Measurements from ENCODE around the gene ACTN3.
A peak's percentile ranks its signal among the peaks of the same experiment; 100 is the strongest.
"Not testable (repeated sequence)": the region's sequence is repeated elsewhere in the genome, so short reads cannot be mapped to it uniquely, and the experiment has no call there.

The ACTN3 gene

DNA sequence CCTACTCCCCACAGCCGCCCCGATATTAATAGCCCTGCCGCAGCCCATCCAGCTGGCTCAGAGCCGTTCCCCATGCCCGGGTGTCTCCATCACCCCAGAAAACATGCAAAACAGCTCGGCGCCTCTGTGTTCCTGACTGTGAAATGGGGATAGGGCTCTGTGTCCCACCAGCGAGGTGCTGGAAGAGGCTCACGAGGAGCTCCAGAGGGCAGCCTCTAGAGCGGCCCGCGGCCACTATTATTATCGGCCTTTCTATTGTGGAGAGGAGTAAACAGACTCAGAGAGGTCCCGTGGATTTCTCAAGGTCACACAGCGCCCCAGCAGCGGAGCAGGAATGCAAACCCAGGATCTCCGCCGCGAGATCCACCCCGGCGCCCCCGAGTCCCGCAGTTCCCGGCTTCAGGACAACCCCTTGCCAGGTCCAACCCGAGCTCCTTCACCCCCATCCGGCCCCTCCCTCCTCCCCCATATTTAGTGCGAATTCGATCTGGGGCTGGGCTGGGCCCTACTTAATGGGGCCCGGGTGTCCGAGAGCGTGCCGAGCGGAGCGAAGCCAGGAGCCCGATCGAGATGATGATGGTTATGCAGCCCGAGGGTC is at the start of gene ACTN3:
Gene ACTN3 (plus strand): TSS at position 536 of the 598 bp plus-strand sequence. CDS start 35 bp downstream, at position 571.
- DNase-seq = peak; percentile 41

DNA sequence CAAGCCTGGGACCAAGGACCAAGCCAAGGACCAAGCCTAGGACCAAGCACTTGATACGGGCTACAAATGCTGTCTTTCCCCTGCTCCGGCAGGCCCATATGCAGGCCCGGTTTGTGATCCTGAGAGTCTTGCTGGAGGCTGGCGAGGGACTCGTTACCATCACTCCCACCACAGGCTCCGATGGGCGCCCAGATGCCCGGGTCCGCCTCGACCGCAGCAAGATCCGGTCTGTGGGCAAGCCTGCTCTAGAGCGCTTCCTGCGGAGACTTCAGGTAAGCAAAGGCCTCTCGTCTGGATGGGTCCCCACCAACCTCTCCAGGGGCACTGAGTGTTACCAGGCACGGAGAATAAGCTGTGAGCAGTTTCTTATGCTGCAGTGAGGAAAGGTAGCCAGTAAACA is 49.5 kb upstream of the ACTN3 start:
- no peak for DNase-seq

DNA sequence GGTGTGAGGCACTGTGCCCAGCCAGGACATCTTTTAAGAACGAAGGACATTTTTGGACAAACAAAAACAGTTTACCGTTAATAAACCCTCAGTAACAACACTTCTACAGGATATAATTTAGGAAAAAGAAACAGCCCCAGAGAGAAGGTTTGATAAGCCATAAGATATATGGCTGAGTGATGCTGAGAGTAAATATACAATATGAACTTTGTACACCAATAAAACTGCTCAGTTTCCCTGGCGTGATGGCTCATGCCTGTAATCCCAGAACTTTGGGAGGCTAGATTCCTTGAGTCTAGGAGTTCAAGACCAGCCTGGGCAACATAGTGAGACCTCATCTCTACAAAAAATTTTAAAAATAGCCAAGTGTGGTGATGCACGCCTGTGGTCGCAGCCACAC is 48.2 kb upstream of the ACTN3 start:
- DNase-seq = no peak

DNA sequence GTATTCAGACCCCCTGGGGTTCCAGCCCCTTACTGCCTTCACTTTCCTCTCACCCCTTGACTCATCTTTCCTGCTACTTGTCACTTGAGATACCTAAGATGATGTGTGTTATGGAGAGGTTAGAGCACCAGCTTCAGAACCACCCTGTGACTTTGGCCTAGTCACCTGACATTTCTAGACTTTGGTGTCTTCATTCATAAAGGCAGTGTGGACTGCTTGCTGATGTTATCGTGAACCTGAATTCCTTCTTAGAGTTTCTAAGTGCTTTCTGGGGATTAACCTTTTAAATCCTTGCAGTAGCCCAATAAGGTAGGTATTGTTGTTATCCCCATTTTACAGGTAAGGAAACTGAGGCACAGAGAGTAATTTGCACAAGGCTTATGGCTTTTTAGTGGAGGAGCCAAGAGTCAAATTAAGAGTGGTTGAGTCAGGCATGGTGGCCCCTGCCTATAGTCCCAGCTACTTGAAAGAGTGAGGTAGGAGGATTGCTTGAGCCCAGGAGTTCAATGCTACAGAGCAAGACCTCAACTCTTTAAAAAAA is 41.4 kb upstream of the ACTN3 start:
- DNase-seq = no peak

DNA sequence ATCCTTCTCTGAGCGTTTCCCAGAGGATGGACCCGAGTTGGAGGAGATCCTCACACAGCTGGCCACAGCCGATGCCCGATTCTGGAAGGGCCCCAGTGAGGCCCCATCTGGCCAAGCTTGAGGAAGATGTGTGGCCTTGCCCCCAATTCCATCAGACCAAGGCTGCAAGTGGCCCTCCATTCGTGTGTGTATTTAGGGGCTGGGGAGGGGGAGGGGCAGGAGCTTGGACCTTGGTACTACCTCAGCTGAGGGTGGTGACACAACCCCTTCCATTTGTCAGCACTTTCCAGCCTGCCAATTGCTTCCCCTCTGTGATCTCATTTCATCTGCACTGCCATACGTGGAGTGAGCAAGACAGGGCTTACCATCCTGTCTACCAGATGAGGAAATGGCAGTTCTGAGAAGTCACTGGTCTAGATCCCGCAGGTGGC is 37.6 kb upstream of the ACTN3 start:
- peak; percentile 7 for DNase-seq

DNA sequence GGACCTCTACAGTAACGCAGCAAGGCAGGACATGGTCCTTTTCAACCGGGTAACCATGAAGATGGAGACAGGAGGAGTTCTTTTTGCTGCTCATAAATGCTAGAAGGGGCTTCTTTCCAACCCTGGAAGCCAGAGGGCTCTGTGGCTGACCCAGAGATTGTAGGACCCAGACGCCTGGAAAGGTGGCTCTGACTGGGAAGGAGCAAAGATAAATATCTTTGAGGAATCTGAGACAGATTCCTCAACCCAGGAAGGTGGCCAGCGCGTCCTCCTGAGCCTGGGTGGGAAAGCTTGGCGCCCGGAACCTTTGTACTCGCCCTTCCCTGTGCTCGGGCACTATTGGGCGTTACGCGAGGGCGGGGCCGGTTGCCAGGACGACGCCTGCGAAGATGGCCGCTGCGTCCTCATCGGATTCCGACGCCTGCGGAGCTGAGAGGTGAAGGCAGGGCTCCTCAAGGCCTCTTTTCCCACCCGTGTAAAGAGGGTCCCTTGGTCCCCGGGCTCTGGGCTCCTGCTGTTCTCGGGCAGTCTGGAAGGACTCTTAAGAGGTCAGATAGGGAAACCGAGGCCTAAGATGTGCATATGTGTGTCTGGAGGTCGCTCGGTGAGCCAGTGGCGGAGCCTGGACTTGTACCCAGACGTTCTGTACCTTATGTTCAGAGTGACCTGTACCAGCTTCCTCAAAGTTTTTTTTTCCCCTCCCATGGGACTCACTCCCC is 36.3 kb upstream of the ACTN3 start, which contains the start of gene BBS1:
Gene BBS1 (plus strand): TSS at position 365 of the 719 bp plus-strand sequence. CDS start 25 bp downstream, at position 390.
- DNase-seq = peak; percentile 90

DNA sequence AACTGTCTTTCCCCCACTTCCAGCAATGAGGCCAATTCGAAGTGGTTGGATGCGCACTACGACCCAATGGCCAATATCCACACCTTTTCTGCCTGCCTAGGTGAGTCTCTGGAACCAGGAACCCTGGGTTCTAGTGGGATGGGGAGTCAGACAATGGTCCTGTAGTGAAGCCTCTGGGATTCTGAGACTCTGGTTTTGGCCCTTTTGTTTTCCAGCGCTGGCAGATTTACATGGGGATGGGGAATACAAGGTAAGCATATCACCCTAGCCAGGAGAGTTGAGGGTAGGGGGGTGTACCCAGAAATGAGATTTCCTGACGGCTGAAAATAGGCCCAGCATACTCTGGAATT is 35.7 kb upstream of the ACTN3 start:
- no peak for DNase-seq

DNA sequence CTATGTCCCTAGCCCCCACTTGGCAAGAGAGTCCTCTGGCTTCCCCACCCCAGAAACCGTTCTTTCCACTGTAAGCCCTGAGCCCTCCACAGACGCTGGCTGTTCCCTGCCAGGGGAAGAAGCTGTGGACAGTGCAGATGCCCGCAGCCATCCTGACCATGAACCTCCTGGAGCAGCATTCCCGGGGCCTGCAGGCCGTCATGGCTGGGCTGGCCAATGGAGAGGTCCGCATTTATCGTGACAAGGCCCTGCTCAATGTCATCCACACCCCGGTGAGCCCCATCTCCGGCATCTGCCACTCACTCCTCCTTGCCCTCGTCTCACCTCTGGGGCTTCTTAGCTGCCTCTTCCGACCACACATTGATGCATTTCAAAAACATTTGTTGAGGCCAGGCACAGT is 23.1 kb upstream of the ACTN3 start:
- DNase-seq = no peak

DNA sequence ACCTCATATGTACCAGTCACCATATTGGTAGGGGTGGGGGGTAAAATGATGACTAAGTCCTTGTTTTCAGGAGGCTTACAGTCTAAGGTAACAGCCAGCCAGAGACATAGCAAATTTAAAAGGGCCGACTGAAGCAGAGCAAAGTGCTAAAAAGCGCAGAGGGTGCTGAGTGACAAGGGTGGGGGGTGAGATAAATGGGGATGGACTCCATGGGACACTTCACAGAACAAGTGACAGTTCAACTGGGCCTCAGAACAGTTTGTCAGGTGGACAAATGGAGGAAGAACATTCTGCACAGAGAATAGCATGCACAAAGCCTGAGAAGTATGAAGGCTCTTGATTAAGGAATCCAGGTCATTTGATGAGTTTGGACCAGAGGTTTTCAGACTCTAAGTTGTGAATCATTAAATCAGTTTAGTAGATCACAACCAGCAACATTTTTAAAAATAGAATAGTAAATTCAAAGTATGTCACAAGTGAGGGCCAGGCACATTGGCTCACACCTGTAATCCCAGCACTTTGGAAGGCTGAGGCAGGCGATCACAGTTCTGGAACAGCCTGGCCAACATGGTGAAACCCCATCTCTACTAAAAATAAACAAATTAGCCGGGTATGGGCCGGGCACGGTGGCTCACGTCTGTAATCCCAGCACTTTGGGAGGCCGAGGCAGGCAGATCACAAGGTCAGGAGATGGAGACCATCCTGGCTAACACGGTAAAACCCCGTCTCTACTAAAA is 22.2 kb upstream of the ACTN3 start:
- DNase-seq = no peak

DNA sequence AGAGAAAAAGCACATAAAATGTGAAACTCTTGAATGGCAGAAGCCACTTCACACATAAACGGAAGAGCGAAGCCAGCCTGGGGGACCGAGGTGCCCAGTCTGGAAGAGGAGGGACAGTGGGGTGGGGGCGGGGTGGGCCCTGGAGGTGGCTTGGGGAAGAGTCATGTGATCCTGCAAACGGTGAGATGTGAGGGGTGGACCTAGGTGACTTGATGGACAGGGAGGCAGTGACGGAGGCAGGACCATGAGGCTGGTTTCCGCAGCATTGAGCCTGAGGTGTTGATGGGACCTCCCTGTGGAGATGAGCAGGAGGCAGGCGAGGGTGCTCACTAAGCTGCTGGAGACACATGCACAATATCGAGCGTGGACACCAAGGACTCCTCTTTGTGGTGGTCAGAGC is 17.6 kb upstream of the ACTN3 start:
- no peak for DNase-seq

DNA sequence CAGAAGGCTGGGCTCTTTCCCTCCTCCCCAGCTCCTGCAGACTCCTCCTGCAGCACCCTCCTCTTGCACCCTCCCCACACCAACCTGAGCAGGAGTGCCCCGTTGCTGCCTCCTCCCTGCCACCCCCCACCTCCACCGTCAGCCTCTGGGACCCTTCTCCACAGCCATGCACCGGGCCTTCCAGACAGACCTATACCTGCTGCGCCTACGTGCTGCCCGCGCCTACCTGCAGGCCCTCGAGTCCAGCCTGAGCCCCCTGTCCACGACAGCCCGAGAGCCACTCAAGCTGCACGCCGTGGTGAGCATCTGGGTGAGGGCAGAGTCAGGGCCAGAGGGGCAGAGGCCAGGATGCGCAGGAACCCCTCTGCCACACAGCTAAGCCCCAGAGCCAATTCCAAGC is 17.0 kb upstream of the ACTN3 start:
- DNase-seq = no peak

DNA sequence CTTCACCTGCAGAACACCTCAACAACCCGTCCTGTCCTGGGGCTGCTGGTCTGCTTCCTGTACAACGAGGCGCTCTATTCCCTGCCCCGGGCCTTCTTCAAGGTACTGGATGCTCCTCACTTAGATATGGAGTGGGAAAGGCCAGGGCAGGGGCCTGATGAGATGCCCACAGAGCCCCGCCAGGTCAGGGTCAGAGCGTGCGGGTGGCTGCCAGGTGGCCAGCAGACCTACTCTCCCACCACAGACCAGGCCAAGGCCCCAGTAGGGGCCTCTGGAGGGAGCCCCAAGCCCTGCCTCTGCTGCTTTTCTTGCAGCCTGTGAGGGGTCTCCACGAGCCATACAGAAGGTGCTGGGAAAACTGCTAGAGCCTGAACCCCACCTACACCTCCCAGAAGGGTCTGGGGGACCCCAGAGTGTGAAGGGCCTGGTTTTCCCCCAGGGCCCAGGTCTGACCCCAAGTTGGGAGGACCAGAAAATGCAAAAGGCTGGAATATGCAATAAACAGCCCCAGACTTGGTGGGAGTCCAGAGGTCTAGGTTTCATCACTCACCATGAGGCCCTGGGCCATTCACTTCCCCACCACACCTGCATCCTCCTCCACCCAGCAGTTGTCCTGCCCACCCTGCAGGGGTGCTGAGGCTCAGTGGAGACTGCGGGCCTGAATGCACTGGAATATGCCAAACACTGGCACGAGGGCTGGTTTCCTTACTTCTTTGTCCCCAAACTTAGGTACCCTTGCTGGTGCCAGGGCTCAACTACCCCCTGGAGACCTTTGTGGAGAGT is 15.6 kb upstream of the ACTN3 start:
- DNase-seq = no peak

DNA sequence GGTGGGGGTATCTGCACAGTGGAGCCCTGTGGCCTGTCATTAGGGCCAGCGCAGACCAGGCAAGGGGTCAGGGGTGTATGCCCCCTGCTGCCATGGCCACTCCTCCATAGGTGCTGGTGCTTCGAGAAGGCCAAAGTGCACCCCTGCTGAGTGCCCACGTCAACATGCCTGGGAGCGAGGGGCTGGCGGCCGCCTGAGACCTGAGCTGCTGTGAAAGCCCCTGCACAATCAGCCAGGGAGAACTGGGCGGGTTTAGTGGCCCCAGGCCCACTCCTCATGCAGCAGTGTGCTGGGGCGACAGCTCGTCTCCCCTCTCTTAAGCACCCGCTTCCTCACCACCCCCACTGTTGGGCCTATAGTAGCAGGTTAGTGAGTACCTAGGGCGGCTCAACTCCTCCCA is 14.9 kb upstream of the ACTN3 start:
- DNase-seq = no peak

DNA sequence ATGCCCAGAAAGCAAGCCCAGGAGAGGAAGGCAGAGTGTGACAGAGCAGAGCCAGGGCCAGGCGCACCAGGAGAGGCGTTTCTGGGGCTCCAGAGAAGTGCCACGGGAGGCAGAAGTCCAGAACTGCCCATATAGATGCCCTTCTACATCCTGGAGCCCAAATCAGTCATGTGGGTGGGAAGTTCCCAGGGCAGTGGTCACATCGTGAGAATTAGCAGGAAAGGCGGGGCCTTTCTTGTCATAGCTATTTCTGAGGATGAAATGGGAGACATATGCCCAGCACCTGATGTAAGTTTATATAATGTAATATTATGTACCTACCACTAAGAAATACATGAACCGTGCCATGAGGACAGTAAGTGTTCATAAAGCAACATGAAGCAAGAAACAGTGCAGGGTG is 13.9 kb upstream of the ACTN3 start:
- no peak for DNase-seq

DNA sequence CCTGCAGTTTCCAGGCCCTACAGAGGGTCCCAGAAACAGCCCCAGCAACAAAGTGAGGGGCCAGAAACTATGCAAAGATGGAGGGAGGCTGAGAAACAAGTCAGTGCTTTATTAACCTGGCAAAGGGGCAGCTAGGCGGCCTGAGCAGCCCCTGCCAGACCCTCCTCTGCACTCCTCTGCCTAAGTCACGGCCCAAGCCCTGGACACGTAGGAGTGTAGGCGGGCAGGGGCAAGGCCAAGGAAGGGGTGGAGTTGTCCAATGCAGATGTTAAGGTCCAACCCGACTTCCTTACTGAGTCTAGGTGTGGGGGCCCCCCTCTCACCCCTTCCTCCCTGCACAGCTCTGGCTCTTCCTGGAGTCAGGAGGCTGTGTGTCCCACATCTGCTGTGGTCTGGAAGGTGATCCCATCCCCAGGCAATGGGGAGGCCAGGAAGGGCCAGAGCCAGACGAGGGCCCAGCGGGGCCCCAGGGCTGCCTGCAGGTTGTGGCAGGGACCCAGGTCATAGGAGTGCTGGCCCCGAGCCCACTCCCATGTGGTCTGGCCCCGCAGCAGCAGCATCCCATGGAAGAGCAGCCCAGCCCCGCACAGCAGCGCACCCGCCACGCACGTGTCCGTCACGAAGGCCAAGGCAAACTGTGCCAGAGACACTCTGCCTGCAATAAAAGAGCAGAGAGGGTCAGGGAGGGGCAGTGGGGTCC is 7.4 kb upstream of the ACTN3 start:
- DNase-seq = no peak

DNA sequence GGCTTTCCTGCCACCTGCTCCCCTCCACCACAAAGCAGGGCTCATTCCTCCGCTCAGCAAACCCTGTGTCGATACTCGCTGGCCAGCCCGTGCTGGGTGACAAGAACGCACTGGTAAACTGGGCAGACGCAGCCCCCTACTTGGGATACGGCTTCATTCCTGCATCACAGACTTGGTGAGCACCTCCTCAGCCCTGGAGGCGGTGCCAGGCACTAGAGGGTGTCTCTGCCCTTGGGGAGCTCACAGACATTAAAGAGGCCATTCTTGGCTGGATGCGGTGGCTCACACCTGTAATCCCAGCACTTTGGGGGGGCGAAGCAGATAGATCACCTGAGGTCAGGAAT is 6.9 kb upstream of the ACTN3 start:
- no peak for DNase-seq

DNA sequence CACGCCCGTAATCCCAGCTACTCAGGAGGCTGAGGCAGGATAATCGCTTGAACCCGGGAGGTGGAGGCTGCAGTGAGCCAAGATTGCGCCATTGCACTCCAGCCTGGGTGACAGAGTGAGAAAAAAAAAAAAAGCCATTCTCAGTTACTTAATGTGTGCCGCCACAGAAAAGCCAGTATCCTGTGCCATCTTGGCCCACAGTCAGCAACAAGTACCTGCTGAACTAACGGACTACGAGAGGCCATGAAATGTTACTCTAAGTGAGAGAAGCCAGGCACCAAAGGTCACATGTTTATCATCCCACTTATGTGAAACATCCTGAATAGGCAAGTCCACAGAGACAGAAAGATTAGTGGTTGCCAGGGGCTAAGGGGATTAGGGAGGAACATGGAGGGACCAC is 6.1 kb upstream of the ACTN3 start:
- not testable (repeated sequence) for DNase-seq

DNA sequence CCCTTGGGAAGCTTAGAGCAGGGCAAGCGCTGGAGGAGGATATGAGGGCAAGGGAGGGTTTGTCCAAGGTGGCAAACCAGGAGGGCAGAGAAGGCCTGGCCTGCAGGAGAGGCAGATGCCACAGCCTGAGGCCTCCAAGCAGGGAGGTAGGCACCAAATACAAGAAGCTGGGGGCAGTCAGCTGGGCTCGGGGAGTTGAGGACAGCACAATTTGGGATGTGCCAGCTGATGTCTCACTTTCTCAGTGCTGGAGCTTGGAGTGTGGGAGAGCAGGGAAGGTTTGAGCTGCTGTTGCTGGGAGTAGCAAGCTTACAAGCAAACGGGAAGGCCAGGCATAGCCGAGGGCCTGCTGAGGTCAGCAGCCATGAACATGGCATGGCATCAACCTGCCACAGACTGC is 4.8 kb upstream of the ACTN3 start:
- no peak for DNase-seq

DNA sequence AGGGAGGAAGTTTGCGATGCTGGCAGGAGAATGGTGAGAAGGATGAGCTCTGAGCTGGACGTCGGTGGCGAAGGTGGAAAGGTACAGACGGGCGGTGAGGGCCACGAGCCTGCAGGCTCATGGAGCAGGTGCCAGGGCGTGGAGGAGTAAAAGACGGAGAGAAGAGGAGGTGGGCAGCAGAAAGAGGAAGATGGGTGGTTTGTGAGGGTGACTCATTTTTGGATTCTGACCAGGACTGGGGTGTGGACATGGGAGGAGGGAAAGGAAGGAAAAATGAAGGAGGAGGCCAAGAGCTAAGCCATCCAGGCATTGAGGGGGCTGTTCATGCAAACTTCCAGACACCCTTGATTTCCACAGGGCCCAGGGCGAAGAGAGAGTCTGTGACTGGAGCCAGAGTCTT is 4.3 kb upstream of the ACTN3 start:
- DNase-seq = no peak

DNA sequence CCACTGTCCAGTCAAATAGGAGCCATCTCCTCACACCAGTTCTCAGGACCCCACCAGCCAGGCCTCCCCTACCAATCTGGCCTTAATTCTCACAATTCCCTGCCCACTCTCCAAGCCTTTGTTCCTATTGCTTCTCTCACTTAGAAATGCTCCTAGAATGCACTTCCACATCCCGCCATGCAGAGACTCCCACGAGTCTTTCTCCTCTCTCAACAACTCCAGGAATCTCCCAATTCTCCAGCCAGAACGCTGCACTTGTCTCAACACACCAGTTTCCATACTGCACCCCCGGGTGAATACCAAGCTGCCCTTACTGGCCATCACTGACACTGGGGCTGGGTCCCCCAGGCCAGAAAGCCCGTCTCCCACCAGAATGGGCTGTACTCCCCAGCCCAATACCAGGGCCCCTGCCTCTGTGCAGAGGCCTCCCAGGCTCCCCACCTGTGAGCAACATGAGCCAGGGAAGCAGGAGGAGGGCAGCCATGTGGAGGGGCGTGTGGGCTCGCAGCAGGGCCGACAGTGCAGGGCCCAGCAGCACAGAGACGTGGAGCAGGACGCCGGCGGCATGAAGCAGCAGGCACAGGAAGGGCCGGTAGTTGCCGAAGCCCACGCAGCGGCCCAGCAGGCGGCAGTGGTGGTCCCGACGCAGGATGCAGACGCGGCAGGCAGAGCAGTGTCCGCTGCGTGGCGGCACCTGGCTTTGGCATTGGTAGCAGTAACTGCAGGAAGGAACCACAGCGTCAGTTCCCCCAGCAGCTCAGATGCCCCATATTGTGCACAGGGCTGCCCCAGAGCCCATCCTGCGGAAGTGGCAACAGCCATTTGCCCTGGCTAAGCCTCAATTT is 3.2 kb upstream of the ACTN3 start:
- peak; percentile 66 for DNase-seq

DNA sequence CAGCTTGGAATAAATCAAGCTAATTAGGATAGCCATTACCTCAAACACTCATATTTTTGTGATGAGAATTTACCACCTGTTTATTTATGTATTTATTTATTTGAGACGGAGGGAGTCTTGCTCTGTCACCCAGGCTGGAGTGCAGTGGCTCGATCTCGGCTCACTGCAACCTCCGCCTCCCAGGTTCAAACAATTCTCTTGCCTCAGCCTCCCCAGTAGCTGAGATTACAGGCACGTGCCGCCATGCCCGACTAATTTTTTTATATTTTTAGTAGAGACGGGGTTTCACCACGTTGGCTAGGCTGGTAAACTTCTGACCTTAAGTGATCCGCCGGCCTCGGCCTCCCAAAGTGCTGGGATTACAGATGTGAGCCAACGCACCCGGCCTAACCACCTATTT is 1.8 kb upstream of the ACTN3 start:
- not testable (repeated sequence) for DNase-seq
